Effector CD8-positive, alpha-beta T cell (primary cell): ENCODE data around the gene PTPN20.

ENCODE experiments used
- DNase-seq: peaks from one replicate; lab custom pipeline; 2025; lab: John Stamatoyannopoulos, UW

PTPN20 gene

DNA sequence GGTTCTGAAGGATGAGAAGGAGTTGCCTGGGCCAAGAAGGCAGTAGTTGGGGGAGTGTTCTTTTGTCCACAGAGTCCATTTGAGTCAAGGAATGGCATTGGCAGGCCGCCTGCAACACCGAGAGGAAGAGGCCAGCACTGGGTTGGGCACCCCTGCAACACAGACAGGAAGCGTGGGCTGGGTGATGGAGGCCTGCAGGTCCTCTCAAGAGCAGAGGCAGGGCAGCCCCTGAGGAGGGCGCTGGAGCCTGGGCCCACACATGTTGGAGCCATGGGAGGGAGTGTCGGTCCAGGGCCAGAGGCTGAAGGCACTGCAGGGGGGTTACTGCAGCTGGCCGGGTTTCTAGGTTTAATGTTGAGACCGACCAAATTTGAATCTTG is 137.3 kb downstream of the PTPN20 start:
- DNase-seq, result no peak

DNA sequence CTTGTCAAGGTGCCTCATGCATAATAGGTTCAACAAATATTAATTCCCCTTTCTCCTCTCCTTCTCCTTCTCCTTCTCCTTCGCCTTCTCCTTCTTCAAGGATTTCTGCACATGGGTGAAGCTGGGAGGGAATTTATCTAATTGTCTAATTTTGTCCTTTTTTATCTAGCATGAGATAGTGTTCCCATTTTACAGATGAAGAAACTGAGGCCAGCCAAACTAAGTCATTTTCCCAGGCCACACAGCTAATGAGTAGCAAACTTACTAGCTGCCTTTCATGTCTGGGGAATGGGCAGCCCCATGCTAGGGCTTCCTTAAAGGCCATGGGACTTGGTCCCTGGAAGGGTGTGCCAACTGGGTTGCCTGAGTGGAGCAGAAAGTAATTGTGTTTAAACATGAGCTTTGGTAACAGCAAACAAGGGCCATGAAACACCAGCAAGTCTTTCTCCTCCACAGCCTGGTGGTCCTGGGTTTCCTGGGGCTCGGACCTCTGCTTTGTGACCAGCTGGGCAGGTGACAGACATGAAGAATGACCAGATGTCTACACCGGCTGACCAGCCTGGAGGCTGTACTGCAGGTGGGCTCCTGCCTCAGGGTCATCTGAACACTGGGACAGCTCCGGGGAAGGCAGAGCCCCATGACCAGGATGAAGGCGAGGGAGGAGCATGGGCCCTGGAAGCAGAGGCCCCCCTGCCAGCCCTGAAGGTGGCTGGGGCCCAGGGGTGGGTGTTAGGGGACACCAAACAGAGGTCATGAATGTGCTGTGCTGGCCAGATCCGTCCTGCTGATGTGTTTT is 138.0 kb downstream of the PTPN20 start:
- no peak for DNase-seq

DNA sequence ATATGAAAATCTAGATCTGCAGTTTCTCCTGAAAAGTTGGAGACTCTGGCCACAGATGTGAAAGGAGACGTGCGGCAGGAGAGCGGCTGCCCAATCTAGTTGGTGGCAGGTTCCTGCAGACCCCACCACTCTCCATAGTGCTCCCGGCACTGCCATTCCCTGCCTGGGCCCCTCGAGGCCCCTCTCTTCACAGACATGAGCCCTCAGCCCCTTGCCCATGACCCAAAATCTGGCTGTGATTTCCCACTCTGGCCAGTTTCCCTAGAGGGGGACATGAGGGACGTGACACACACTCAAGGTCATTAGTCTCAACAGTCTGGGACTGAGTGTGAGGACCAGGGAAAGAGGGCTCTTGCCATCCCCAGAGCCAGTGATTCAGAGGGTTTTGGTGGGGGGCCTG is 138.7 kb downstream of the PTPN20 start:
- DNase-seq, result no peak

DNA sequence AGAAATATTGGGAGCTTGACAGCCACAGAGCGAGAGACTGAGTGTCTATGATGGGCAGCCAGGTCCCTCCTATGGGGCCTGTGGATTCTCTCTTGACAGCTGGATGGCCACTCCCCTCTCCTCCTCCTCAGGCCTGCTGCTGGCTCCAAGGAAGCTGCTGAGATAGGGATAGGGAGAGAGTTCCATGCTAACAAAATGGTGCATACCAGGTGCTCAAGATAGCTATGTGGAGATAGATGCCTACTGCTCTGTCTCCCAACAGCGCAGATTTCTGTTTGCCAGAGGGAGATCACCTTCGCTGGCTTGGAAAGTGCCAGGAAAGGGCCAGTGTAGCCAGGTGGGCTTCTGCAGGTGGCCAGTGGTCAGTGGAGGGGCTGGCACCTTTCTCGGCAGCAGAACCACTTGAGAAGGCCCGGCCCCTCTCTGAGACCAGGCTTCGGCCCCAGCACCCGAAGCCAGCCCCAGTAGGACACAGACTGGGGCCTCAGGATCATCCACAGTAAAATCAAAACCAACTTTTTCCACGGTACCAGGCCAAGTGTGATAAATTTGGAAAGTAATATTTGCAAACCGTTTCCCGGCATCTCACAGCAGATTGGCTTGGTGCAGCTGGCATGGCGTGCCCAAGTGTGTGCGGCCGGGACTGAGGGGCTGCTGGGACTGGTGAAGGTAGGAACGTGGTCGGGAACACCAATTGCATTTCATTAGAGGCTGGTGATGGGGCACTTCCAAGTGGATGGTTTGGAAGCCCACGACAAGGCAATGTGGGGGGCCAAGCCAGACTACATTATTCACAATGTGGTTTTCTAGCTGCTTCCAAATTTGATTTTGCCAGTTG is 139.6 kb downstream of the PTPN20 start:
- DNase-seq, result no peak

DNA sequence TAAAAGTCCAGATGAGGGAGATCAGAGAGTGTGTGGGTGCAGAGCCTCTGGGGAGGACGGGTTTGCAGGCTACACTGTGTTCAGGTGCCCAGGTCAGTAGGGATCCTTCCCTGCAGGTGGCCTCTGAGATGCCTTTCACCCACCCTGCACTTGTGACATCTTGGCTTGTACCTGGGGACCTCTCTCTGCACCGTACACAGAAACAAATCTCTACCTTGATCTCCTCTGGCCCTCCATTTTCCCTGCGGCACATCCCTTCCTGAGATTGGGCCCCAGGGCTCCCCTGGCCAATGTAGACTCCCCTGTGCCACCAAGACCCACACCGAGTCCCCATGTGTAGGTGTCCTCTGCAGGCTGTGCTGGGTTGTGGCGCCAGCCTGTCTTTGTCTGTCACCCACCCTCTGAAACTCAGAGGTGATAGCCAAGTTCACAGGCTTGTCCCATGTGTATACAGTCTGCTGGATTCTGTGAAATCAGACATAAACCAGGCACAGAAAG is 140.6 kb downstream of the PTPN20 start:
- no peak for DNase-seq
